ENCODE measurements around the gene RANBP9. TPM values are rescaled to one million over a fixed set of nuclear protein-coding genes. Genes with fewer than 3 reads are reported as not detected.

RANBP9 gene
- total and polyA plus RNA-seq, 8 donors: 13.1 to 51.4 (median 19.8) TPM

DNA sequence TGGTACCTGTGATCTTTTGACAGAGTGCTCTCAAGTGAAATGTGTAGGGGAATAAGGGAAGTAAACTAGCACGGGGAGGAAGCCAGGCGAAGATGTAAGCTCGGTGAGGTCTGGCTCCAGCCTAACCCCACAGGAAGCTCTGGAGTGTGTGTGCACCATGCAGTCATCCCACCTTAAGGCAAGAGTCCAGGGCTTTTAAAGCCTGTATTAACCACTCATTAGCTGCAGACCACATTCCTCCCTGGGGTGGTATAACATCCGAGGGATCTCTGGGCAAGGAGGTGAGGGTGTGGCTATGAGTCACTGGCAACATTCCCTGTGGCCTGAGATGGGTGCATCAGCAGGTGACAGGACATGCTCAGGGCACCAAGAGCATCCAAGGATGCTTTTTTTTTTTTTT lies 12.5 kb upstream of the RANBP9 start:
- H3K9me3 ChIP-seq: no peaks in the 10 kb centered on the region
- H3K27me3 ChIP-seq: no peaks in the 10 kb centered on the region
- H3K4me3 ChIP-seq: no peak overlapping the region
- 49 to 71% (median 70%) methylated on average over 4 of the region's 4 CpGs for WGBS, 5 donors
- TF ChIP-seq EP300 (IDR thresholded peaks at IDR 0.05) (no peak), POLR2A (IDR thresholded peaks at IDR 0.05) (no peak), POLR2AphosphoS5 (IDR thresholded peaks at IDR 0.05) (no peak)
- TF ChIP-seq, protein P1, sequence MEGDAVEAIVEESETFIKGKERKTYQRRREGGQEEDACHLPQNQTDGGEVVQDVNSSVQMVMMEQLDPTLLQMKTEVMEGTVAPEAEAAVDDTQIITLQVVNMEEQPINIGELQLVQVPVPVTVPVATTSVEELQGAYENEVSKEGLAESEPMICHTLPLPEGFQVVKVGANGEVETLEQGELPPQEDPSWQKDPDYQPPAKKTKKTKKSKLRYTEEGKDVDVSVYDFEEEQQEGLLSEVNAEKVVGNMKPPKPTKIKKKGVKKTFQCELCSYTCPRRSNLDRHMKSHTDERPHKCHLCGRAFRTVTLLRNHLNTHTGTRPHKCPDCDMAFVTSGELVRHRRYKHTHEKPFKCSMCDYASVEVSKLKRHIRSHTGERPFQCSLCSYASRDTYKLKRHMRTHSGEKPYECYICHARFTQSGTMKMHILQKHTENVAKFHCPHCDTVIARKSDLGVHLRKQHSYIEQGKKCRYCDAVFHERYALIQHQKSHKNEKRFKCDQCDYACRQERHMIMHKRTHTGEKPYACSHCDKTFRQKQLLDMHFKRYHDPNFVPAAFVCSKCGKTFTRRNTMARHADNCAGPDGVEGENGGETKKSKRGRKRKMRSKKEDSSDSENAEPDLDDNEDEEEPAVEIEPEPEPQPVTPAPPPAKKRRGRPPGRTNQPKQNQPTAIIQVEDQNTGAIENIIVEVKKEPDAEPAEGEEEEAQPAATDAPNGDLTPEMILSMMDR (IDR thresholded peaks at IDR 0.05): no peak
- intact Hi-C loops (cut with DNase I; ENCODE audit: low total_unique reads): no loop called here
- H3K4me1 ChIP-seq: peaks cover 0 to 12% (median 3%) of the 10 kb centered on the region in 4 donors
- DNase-seq: no peak
- no peak overlapping the region for H3K27ac ChIP-seq
- no peaks in the 10 kb centered on the region for H3K36me3 ChIP-seq

GRCh38 chr6:13722880-13723279 lies 11.2 kb upstream of the RANBP9 start:
- WGBS, 5 donors: 41 to 61% (median 59%) methylated on average over 5 of the region's 5 CpGs
- Histone ChIP-seq H3K9me3 (no peaks in the 10 kb centered on the region), H3K27ac (no peak overlapping the region), H3K4me1 (peaks cover 0 to 12% (median 3%) of the 10 kb centered on the region in 4 donors), H3K4me3 (no peak overlapping the region), H3K27me3 (no peaks in the 10 kb centered on the region), H3K36me3 (no peaks in the 10 kb centered on the region)
- no peak for DNase-seq
- no peak for TF ChIP-seq EP300 (IDR thresholded peaks at IDR 0.05)
- TF ChIP-seq, protein P1 (IDR thresholded peaks at IDR 0.05): no peak
- no peak for TF ChIP-seq POLR2A (IDR thresholded peaks at IDR 0.05)
- TF ChIP-seq POLR2AphosphoS5 (IDR thresholded peaks at IDR 0.05): no peak
- intact Hi-C loops (cut with DNase I; ENCODE audit: low total_unique reads): no loop called here

GRCh38 chr6:13718123-13718458 lies 6.5 kb upstream of the RANBP9 start:
- WGBS, 5 donors: 70 to 90% (median 77%) methylated on average over 4 to 5 of the region's 5 CpGs
- H3K9me3 ChIP-seq: no peaks in the 10 kb centered on the region
- no peak for DNase-seq
- no peak overlapping the region for H3K4me3 ChIP-seq
- H3K27me3 ChIP-seq: no peaks in the 10 kb centered on the region
- TF ChIP-seq, protein P1 (IDR thresholded peaks at IDR 0.05): no peak
- TF ChIP-seq POLR2A (IDR thresholded peaks at IDR 0.05): no peak
- TF ChIP-seq POLR2AphosphoS5 (IDR thresholded peaks at IDR 0.05): no peak
- TF ChIP-seq EP300 (IDR thresholded peaks at IDR 0.05): no peak
- H3K36me3 ChIP-seq: no peaks in the 10 kb centered on the region
- intact Hi-C loops (cut with DNase I; ENCODE audit: low total_unique reads): no loop called here
- no peak overlapping the region for H3K27ac ChIP-seq
- peaks cover under 1 to 6% (median 3%) of the 10 kb centered on the region in 4 donors for H3K4me1 ChIP-seq

DNA sequence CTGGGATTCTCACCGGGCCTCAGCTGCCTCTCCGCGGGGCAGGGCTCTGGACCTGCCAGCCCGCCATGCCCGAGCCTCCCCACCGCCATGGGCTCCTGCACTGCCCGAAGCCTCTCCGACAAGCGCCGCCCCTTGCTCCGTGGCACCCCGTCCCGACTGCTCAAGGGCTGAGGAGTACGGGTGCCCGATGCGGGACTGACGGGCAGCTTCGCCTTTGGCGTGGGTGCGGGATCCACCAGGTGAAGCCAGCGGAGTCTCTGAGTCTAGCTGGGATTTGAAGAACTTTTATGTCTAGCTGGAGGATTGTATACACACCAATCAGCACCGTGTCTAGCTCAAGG lies 5.3 kb upstream of the RANBP9 start:
- WGBS, 5 donors: 92 to 98% (median 95%) methylated on average over 17 to 22 of the region's 22 CpGs
- Histone ChIP-seq H3K4me3 (no peak overlapping the region), H3K27ac (no peak overlapping the region), H3K4me1 (peaks cover 6 to 13% (median 11%) of the 10 kb centered on the region in 4 donors), H3K9me3 (no peaks in the 10 kb centered on the region), H3K27me3 (no peaks in the 10 kb centered on the region), H3K36me3 (no peaks in the 10 kb centered on the region)
- intact Hi-C loops (cut with DNase I; ENCODE audit: low total_unique reads): no loop called here
- no peak for DNase-seq
- TF ChIP-seq POLR2AphosphoS5 (IDR thresholded peaks at IDR 0.05) (no peak), EP300 (IDR thresholded peaks at IDR 0.05) (no peak), POLR2A (IDR thresholded peaks at IDR 0.05) (no peak)
- TF ChIP-seq, protein P1 (IDR thresholded peaks at IDR 0.05): no peak
